IPS-15b (cell line): ENCODE data around the gene ARL11.
"Not testable (repeated sequence)": the region's sequence is repeated elsewhere in the genome, so short reads cannot be mapped to it uniquely, and the experiment has no call there.

Experiments
- H3K27me3 ChIP-seq: one replicate; pipeline ENCODE4 v1.6.1; 2013; ENCODE audit warnings: low read length; ENCODE audit not compliant: control insufficient read depth, insufficient read depth
- H3K36me3 ChIP-seq: one replicate; pipeline ENCODE4 v1.6.1; 2013; ENCODE audit warnings: low read length; ENCODE audit not compliant: control insufficient read depth, insufficient read depth
- H3K4me1 ChIP-seq: one replicate; pipeline ENCODE4 v1.6.1; 2013; ENCODE audit warnings: mild to moderate bottlenecking, low read length; ENCODE audit not compliant: control insufficient read depth, insufficient read depth
- H3K4me3 ChIP-seq: one replicate; pipeline ENCODE4 v1.5.1; 2013; ENCODE audit warnings: low read depth, low read length
- H3K9ac ChIP-seq: one replicate; pipeline ENCODE4 v1.6.1; 2013; ENCODE audit warnings: low read depth, mild to moderate bottlenecking, low read length
- H3K9me3 ChIP-seq: one replicate; pipeline ENCODE4 v1.6.1; 2013; ENCODE audit warnings: mild to moderate bottlenecking, low read length; ENCODE audit not compliant: control insufficient read depth, insufficient read depth

Gene ARL11

DNA sequence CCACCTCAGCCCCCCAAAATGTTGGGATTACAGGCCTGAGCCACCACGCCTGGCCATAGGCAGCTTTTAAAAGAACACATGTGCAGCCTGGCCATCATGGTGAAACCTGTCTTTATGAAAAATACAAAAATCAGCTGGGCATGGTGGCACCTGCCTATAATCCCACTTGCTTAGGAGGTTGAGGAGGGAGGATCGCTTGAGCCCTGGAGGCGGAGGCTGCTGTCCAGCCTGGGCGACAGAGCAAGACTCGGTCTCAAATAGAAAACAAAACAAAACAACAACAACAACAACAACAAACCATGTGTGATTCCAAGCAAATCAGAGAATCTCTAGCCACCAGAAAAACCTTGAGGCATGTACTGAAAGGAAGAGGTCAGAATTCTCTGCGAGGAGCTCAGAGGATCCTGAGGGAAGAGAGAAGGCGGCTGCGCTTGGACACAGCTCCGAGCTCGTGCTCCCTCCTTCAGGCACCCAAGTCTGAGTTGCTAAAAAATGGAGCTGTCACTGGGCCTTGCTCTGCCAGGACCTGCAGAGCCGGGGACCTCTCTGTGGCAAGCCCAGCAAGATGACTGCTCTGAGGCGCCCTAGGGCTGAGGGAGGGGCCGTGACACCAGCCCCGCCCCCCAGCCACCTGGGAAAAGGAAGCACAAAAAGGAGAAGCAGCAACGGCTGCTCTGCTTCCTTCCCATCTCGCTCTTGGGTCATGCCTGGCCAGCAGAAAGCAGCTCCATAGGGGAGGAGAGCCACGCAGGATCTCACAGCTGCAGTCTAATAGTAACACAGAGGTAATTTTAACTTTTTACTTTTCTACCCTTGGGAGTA is at the start of gene ARL11:
Gene ARL11, plus strand, starts transcription at position 677 of the 822 bp plus-strand sequence. CDS start 1,941 bp downstream, outside the sequence.
- Histone ChIP-seq H3K4me1 (peaks cover 5% of the 10 kb centered on the region), H3K9me3 (no peaks in the 10 kb centered on the region), H3K4me3 (peak within 1 kb of the TSS; percentile 75), H3K27me3 (no peaks in the 10 kb centered on the region), H3K9ac (peak within 1 kb of the TSS; percentile 47), H3K36me3 (peaks cover 6% of the 10 kb centered on the region)

DNA sequence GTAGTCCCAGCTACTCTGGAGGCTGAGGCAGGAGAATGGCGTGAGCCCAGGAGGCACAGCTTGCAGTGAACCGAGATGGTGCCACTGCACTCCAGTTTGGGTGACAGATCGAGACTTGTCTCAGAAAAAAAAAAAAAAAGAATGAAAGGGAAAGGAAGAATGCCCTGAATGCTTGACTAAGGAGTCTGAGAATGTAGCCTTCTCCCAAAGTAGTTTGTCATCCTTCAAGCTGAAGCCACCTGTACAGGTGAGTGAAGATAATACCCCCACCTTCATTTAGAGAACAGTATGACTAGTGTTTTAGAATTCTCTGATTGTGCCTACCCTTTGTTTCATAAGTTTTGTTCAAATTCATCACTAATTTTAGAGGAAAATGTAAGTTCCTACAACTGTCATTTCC is 48.8 kb upstream of the ARL11 start:
- Histone ChIP-seq H3K4me1 (no peaks in the 10 kb centered on the region), H3K4me3 (no peak overlapping the region), H3K36me3 (peaks cover 4% of the 10 kb centered on the region), H3K9me3 (no peaks in the 10 kb centered on the region), H3K9ac (no peak overlapping the region), H3K27me3 (no peaks in the 10 kb centered on the region)

DNA sequence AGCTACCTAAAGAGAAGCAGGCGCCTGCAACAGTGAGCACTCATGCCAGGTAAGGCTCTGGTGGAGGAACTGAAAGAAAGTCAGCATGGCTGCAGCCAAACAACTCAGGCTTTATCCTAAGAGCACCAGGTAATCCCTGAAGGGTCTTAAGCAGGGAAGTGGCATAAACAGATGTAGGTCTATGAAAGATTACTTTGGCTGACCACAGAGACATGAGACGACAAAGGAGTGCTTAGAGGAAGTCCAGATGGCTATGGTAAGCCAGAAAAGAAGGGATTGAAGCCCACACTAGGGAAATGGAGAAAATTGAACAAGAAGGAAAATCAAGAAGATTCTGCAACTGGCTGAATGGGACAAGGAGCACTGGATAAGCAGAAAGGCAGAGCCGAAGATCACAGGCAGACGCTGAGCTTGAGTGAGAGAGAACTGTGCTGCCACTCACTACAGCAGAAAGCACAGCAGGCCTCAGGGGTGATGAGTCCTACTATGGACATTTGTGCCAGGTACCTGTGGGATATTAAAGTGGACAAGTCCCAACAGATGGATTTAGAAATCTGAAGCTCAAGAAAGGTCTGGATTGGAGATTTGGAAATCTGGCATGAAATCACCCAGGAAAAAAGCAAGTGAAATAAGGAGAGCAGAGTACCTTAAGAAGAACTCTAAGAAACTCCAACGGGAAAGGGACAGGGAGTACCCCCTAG is 47.2 kb upstream of the ARL11 start:
- no peaks in the 10 kb centered on the region for H3K4me1 ChIP-seq
- H3K27me3 ChIP-seq = no peaks in the 10 kb centered on the region
- no peak overlapping the region for H3K4me3 ChIP-seq
- peaks cover 4% of the 10 kb centered on the region for H3K36me3 ChIP-seq
- no peaks in the 10 kb centered on the region for H3K9me3 ChIP-seq
- H3K9ac ChIP-seq = no peak overlapping the region

DNA sequence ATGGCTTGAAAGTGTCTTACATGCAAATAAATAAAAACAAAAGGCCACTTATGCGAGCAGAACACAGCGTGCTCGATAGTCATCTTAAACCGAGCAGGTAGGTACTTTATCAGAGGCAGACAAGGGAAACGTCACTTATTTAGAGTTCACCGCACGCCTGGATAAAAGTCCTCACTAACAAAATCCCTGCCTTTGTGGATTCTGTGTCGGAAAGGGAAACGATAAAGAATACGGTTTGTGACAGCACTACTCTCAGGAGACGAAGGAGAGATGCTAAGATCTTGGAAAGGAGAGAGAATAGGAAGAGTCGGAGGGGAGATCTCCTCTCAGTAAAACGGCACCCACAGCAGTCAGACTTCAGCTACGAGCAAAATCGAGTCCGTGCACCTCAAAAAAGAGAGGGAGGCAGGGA is 43.5 kb upstream of the ARL11 start:
- peak overlapping the region; percentile 54 for H3K9ac ChIP-seq
- no peaks in the 10 kb centered on the region for H3K4me1 ChIP-seq
- H3K27me3 ChIP-seq = no peaks in the 10 kb centered on the region
- H3K9me3 ChIP-seq = no peaks in the 10 kb centered on the region
- peak overlapping the region; percentile 86 for H3K4me3 ChIP-seq
- peaks cover 4% of the 10 kb centered on the region for H3K36me3 ChIP-seq

DNA sequence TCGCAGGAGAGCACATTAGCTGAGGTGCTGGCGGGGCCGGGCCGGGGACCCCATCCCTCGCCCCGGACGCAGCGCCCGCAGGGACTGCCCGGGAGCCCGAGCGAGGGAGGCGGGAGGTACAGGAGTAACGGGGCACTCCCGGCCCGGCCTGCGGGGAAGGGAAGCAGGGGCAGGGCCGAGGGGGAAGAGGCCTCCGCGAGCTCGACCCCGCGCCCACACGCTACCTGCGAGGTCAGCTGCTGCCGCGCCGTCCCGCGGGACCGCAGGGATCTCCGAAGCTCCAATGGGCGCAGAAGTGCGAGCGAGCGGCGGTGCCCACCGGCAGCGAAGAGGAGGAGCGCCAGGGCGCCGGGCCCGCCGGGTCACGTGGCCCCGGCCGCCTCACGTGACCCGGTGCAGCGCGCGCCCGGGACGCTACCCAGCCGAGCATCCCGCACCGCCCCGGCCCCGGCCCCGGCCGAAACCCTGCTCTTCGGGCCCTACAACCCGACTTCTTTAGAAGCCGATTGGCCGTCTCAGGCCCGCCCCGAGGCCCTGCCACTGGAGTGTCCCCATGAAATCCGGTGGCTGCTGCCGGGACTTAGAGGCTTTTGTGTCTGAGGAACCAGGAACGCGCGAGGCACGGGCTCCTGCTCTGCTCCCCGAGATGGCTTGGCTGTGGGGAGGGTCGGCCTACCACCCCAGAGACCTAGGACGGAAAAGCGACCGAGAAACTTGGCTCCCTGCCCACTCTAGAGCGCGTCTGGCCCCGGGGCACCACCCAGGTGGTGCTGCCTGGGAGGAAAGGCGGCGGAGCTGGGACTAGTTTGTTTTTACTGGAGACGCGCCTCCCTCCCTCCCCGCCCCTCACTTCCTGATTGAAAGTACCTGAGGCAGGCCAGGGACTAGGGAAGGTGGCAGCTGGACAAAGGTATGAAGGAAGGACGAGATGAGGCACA is 42.8 kb upstream of the ARL11 start, which contains the start of gene RCBTB1:
Gene RCBTB1, minus strand, starts transcription at position 339 of the 938 bp plus-strand sequence. CDS start 18,279 bp downstream, outside the sequence.
- Histone ChIP-seq H3K36me3 (no peaks in the 10 kb centered on the region), H3K9me3 (no peaks in the 10 kb centered on the region), H3K4me1 (no peaks in the 10 kb centered on the region), H3K27me3 (no peaks in the 10 kb centered on the region), H3K4me3 (peak within 1 kb of the TSS; percentile 86), H3K9ac (peak within 1 kb of the TSS; percentile 91)

DNA sequence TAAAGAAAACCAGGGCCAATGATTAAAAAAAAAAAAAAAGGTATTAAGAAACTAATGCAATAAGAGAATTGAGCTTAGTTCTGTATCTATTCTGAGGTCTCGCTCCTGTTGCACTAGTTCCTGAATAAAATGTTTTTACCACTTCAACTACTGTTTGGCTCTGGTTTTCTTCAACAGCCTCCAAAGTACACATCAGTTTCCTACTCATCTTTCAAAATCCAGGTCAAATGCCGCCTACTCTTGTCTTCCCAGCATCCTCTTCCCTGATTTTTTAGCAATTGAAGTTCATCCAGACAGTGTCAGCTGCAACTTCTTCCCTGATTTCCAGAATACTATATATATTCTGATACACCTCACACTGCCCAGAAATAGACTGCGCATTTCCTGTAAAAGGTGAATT is 41.6 kb upstream of the ARL11 start:
- no peaks in the 10 kb centered on the region for H3K4me1 ChIP-seq
- no peaks in the 10 kb centered on the region for H3K36me3 ChIP-seq
- no peaks in the 10 kb centered on the region for H3K9me3 ChIP-seq
- no peak overlapping the region for H3K4me3 ChIP-seq
- H3K9ac ChIP-seq = no peak overlapping the region
- no peaks in the 10 kb centered on the region for H3K27me3 ChIP-seq

DNA sequence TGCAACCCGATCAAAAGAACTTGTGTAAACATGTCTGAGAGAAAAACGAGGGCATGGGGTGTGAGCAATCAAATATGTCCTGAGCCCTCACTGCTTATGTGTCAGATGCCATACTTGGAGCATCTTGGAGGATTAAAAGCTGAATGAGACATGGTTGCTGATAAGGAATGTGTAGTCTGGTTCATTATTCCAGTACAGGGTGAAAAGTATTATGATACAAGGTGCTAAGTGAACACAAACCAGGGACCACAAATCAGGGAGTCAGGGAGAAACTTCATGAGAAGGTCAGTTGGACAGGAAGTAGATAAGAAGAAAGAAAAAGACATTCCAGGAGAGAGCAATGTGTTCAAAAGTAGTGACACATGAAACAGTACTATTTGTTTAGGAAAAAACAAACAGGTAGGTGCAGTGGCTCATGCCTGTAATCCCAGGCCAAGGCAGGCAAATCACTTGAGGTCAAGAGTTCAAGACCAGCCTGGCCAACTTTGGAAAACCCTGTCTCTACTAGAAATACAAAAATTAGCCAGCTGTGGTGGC is 40.9 kb upstream of the ARL11 start:
- H3K9ac ChIP-seq = no peak overlapping the region

DNA sequence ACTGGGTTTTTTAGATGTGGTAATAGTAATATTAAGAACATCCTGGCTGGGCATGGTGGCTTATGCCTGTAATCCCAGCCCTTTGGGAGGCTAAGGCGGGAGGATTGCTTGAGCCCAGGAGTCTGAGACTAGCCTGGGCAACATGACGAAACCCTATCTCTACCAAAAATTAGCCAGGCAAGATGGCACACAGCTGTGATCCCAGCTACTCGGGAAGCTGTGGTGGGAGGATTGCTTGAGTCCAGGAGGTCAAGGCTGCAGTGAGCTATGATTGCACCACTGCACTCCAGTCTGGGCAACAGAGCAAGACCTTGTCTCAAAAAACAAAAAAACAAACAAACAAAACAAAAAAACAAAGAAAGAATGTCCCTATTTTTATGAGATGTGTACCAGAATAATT is 37.6 kb upstream of the ARL11 start:
- H3K4me3 ChIP-seq, H3K4me1 ChIP-seq, H3K9me3 ChIP-seq, H3K27me3 ChIP-seq, H3K9ac ChIP-seq, H3K36me3 ChIP-seq: not testable (repeated sequence)

More for the DNA sequence above, 40.9 kb upstream of the ARL11 start:
- H3K4me1 ChIP-seq = no peaks in the 10 kb centered on the region
- H3K4me3 ChIP-seq = no peak overlapping the region
- no peaks in the 10 kb centered on the region for H3K27me3 ChIP-seq
- H3K9me3 ChIP-seq = no peaks in the 10 kb centered on the region
- no peaks in the 10 kb centered on the region for H3K36me3 ChIP-seq

DNA sequence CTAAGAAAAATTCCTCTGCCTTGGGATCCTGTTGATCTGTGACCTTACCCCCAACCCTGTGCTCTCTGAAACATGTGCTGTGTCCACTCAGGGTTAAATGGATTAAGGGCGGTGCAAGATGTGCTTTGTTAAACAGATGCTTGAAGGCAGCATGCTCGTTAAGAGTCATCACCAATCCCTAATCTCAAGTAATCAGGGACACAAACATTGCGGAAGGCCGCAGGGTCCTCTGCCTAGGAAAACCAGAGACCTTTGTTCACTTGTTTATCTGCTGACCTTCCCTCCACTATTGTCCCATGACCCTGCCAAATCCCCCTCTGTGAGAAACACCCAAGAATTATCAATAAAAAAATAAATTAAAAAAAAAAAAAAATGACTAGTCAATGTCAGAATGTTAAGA is 34.4 kb upstream of the ARL11 start:
- H3K9ac ChIP-seq, H3K4me1 ChIP-seq, H3K36me3 ChIP-seq, H3K4me3 ChIP-seq, H3K9me3 ChIP-seq, H3K27me3 ChIP-seq: not testable (repeated sequence)

DNA sequence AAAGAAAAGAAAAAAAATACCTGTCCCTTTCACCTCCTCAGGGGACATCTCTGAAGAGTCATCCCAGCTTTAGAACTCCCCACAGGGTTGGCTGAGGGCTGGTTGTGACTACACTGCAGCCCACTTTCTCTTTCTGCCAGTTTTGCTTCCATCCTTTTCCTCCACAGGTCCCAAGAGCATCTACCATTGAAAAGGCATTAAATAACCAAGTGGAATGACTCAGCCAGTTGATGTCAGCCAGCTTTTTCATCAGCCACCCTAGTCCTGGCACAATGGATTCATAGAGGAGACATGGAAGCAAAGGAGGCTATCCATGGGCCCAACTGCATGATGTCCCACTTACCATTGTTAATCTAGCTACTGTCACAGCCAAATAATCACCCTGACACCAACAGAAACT is 33.7 kb upstream of the ARL11 start:
- no peaks in the 10 kb centered on the region for H3K36me3 ChIP-seq
- H3K9ac ChIP-seq = no peak overlapping the region
- no peak overlapping the region for H3K4me3 ChIP-seq
- H3K9me3 ChIP-seq = no peaks in the 10 kb centered on the region
- no peaks in the 10 kb centered on the region for H3K4me1 ChIP-seq
- no peaks in the 10 kb centered on the region for H3K27me3 ChIP-seq

DNA sequence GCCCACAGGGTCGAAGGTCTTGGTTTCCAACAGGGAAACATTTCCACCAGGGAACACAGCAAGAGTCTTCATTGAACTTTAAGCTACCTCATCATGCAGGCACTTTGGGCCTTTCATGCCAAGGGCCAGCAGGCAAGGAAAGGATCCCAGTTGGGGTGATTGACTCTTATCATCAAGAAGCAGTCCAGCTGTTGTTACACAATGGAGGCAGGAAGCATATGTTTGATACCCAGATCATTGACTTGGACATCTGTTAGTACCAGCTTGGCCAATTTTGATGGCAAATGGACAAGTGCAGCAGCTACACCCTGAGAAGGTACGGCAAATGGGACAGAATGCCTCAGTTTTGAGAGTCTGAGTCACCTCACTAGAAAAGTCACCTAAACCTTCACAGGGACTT is 32.1 kb upstream of the ARL11 start:
- Histone ChIP-seq H3K9ac (no peak overlapping the region), H3K9me3 (no peaks in the 10 kb centered on the region), H3K36me3 (no peaks in the 10 kb centered on the region), H3K27me3 (no peaks in the 10 kb centered on the region), H3K4me3 (no peak overlapping the region), H3K4me1 (no peaks in the 10 kb centered on the region)
